HCT116 (cell line): Measurements from ENCODE around the gene TFIP11.

Experiments used
- SIN3A ChIP-seq: IDR thresholded peaks from 2 replicates; pipeline ENCODE4 v1.6.1; 2012; ENCODE audit warnings: low read depth
- SRF ChIP-seq: IDR thresholded peaks from 2 replicates; pipeline ENCODE4 v1.6.1; 2012; ENCODE audit warnings: low read depth

DNA sequence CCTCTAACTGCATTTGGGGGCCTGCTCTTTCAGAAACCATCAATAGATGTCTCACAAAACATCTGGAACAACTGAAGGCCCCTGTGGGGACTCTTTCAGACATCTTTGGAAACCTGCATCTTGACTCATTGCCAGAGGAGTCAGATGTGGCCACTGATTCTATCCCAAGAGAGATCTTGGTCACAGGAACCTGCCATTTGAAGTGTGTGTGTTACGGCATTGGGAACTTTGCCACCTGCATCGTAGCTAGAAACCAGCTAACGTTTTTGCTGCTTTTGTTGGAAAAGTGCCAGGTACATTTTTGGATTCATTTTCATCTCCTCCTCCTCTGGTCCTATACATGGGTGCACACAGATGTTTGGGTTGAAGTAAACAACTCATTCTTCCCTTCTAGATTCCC, 24.3 kb downstream of the TFIP11 start:
- TF ChIP-seq SRF (no peak), SIN3A (no peak)
